NT2/D1 (cell line): ENCODE measurements around the gene DNAJC16.

ENCODE experiments used
- DNase-seq: peaks from one replicate; pipeline ENCODE4 v3.0.0-alpha.2; 2011; ENCODE audit warnings: low read depth, low spot score
- H3K27me3 ChIP-seq: 2 replicates; pipeline ENCODE4 v1.6.0; 2011; ENCODE audit warnings: mild to moderate bottlenecking; ENCODE audit not compliant: insufficient read length, insufficient read depth
- H3K36me3 ChIP-seq: 2 replicates; pipeline ENCODE4 v1.6.1; 2011; ENCODE audit warnings: mild to moderate bottlenecking, low read length, mixed read lengths; ENCODE audit not compliant: insufficient read depth, insufficient read length
- H3K4me1 ChIP-seq: 2 replicates; pipeline ENCODE4 v1.5.1; 2011; ENCODE audit not compliant: insufficient read depth, insufficient read length
- H3K4me3 ChIP-seq: 2 replicates; pipeline ENCODE4 v1.5.1; 2011; ENCODE audit warnings: low read depth; ENCODE audit not compliant: insufficient read length
- H3K9ac ChIP-seq: 2 replicates; pipeline ENCODE4 v1.6.0; 2011; ENCODE audit warnings: low read depth; ENCODE audit not compliant: insufficient read length
- H3K9me3 ChIP-seq: 2 replicates; pipeline ENCODE4 v1.5.1; 2011; ENCODE audit warnings: mild to moderate bottlenecking, low read length; ENCODE audit not compliant: insufficient read depth
- SUZ12 ChIP-seq: IDR thresholded peaks from 2 replicates; pipeline ENCODE4 v1.6.1; 2011; ENCODE audit not compliant: insufficient read length, insufficient read depth; ENCODE audit errors: extremely low read depth
- YY1 ChIP-seq: IDR thresholded peaks from 2 replicates; pipeline ENCODE4 v1.6.1; 2011; ENCODE audit not compliant: insufficient read length, insufficient read depth
- ZNF274 ChIP-seq: IDR thresholded peaks from 2 replicates; pipeline ENCODE4 v1.6.1; 2011; ENCODE audit warnings: mild to moderate bottlenecking, low read depth, low read length

The DNAJC16 gene

GRCh38 chr1:15616373-15617172 lies 89.9 kb downstream of the DNAJC16 start:
- H3K9ac ChIP-seq = peak overlapping the region; percentile 64
- H3K9me3 ChIP-seq = no peaks in the 10 kb centered on the region
- H3K27me3 ChIP-seq = no peaks in the 10 kb centered on the region
- DNase-seq = no peak
- H3K4me1 ChIP-seq = no peaks in the 10 kb centered on the region
- no peak for TF ChIP-seq ZNF274
- TF ChIP-seq SUZ12 = no peak
- no peak for TF ChIP-seq YY1
- H3K4me3 ChIP-seq = peak overlapping the region; percentile 30
- H3K36me3 ChIP-seq = no peaks in the 10 kb centered on the region

- Histone ChIP-seq H3K9ac (peak within 1 kb of the TSS; percentile 99), H3K4me1 (no peaks in the 10 kb centered on the region)
- TF ChIP-seq YY1 (no peak), ZNF274 (no peak), SUZ12 (no peak)
These were observed 90.8 kb downstream of the DNAJC16 start, which contains the start of gene DDI2 for GRCh38 chr1:15617173-15618076. DDI2 (plus strand) TSS chr1:15617458; CDS start chr1:15617671, 213 bp downstream.

DNA sequence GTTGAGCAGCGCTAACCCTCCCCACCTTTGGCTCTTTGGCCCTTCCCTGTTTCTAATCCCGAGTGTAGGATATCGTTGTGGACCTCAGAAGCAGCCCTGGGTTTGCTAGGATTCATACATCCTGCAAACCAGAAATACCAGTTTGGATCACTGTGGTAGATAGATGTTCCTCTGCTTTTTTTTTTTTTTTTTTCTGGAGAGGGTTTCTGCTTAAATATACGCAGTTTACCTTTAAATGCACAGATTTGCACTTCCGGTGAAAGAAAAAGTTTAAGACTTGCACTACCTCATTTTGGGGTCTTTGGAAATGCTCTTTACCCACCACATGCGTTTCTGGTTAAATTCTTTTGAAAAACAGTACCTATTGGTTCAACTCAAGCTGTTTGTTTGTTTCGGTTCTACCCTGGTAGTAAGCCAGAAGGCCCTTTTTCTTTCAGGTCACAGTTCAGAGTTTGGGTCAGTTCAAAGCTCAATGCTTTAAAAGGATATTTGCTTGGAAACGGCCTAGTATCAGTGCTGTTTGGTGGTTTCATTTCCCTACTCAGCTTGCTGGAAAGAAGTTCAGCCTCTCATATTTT lies 91.5 kb downstream of the DNAJC16 start:
- Histone ChIP-seq H3K27me3 (no peaks in the 10 kb centered on the region), H3K9me3 (no peaks in the 10 kb centered on the region), H3K4me3 (peak overlapping the region; percentile 98), H3K36me3 (no peaks in the 10 kb centered on the region), H3K4me1 (no peaks in the 10 kb centered on the region), H3K9ac (peak overlapping the region; percentile 99)
- no peak for DNase-seq
- TF ChIP-seq SUZ12 (no peak), ZNF274 (no peak), YY1 (no peak)

More at GRCh38 chr1:15617173-15618076, 90.8 kb downstream of the DNAJC16 start, which contains the start of gene DDI2:
- Histone ChIP-seq H3K4me3 (peak within 1 kb of the TSS; percentile 98), H3K9me3 (no peaks in the 10 kb centered on the region), H3K27me3 (no peaks in the 10 kb centered on the region), H3K36me3 (no peaks in the 10 kb centered on the region)
- peak; percentile 86 for DNase-seq

GRCh38 chr1:15618655-15619525 lies 92.2 kb downstream of the DNAJC16 start:
- no peaks in the 10 kb centered on the region for H3K4me1 ChIP-seq
- H3K27me3 ChIP-seq = no peaks in the 10 kb centered on the region
- no peaks in the 10 kb centered on the region for H3K9me3 ChIP-seq
- DNase-seq = no peak
- H3K9ac ChIP-seq = peak overlapping the region; percentile 99
- TF ChIP-seq YY1 (no peak), SUZ12 (no peak), ZNF274 (no peak)
- no peaks in the 10 kb centered on the region for H3K36me3 ChIP-seq
- H3K4me3 ChIP-seq = peak overlapping the region; percentile 98

- no peaks in the 10 kb centered on the region for H3K9me3 ChIP-seq
- no peak for DNase-seq
- no peak overlapping the region for H3K4me3 ChIP-seq
- no peaks in the 10 kb centered on the region for H3K4me1 ChIP-seq
- no peak for TF ChIP-seq SUZ12
- no peak for TF ChIP-seq ZNF274
- no peak overlapping the region for H3K9ac ChIP-seq
- H3K36me3 ChIP-seq = peaks cover 1% of the 10 kb centered on the region
- H3K27me3 ChIP-seq = no peaks in the 10 kb centered on the region
These were observed 93.5 kb downstream of the DNAJC16 start for GRCh38 chr1:15620155-15620545.

GRCh38 chr1:15620902-15621682 lies 94.4 kb downstream of the DNAJC16 start:
- H3K4me1 ChIP-seq = no peaks in the 10 kb centered on the region
- no peak overlapping the region for H3K4me3 ChIP-seq
- H3K9me3 ChIP-seq = no peaks in the 10 kb centered on the region
- peaks cover 3% of the 10 kb centered on the region for H3K36me3 ChIP-seq
- no peak for DNase-seq
- TF ChIP-seq YY1 = no peak
- no peak for TF ChIP-seq SUZ12
- no peak for TF ChIP-seq ZNF274
- no peaks in the 10 kb centered on the region for H3K27me3 ChIP-seq
- no peak overlapping the region for H3K9ac ChIP-seq
